Stimulated activated CD4-positive, alpha-beta T cell treated with anti-CD3 and anti-CD28 coated beads, Interleukin-4, amount 100 ng/mL, for 24 hours (primary cell): ENCODE data around the gene ACOT6.
"Not testable (repeated sequence)": the region's sequence is repeated elsewhere in the genome, so short reads cannot be mapped to it uniquely, and the experiment has no call there.

Source experiments
- DNase-seq: peaks from one replicate; pipeline ENCODE4 v3.0.0-alpha.2; 2020

The ACOT6 gene

GRCh38 chr14:73602994-73603393 lies 9.3 kb upstream of the ACOT6 start:
- DNase-seq = no peak

GRCh38 chr14:73606271-73606670 lies 6.0 kb upstream of the ACOT6 start:
- no peak for DNase-seq

DNA sequence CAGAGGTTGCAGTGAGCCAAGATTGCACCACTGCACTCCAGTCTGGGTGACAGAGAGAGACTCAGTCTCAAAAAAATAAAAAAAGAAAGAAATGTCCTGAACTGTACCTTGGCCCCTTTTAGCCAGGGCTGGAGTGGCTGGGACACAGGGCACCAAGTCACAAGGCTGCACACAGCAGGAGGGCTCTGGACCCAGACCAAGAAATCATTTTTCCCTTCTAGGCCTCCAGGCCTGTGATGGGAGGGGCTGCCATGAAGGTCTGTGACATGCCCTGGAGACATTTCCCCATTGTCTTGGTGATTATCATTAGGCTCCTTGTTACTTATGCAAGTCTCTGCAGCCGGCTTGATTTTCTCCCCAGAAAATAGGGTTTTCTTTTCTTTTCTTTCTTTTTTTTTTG lies 5.1 kb upstream of the ACOT6 start:
- no peak for DNase-seq

DNA sequence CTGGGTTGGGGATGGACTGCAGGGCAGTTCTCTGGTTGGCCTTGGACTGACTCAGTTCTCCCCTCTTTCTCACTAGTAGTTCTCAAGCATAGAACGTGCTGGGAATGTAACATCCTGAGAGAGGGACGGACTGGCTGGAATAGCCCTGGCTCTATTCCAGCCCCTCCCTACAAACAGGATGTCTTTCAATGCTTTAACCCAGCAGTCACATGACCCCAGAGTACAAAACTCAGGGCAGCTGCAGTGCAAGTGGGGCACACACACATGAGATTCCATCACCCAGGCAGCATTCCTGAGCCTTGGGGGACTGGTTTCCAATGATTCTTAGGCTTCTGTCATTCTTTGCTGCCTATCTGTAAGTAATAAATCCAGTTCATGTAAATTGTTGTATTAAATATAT lies 1.6 kb upstream of the ACOT6 start:
- DNase-seq = no peak

DNA sequence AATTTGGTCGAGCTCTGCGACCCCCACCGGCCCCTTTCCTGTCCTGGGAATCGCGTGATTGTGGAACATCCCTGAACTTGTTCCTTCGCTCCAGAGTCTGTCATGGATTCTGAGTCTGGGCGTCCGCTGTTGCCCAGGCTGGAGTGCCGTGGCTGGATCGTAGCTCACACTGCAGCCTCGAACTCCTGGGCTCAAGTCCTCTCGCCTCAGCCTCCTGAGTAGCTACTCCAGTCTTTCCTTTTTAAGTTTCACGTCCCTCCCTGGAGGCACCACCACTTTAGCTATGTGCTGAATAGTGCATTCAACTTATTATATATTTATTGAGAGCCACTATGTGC lies 698 bp downstream of the ACOT6 start:
- no peak for DNase-seq

DNA sequence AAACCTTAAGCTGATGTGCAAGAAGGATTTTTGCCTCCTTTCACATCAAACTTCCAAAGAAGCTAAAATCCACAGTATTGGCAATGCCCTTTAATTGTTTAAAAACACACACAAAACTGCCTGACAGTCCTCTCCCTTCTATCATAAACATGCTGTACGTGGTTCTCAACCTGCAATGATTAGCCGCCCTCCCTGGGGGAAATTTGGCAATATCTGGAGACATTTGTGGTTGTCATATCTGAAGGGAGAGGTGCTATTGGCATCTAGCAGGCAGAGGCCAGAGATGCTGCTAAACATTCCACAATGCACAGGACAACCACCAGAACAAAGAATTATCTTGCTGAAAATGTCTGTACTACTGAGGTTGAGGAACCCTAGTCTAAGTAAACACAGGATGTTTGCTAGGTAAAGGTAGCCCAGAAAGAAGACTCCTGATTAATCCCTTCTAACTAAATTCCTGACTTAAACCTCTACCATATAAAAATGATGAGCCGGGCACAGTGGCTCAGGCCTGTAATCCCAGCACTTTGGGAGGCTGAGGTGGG lies 1.2 kb downstream of the ACOT6 start:
- DNase-seq = no peak

DNA sequence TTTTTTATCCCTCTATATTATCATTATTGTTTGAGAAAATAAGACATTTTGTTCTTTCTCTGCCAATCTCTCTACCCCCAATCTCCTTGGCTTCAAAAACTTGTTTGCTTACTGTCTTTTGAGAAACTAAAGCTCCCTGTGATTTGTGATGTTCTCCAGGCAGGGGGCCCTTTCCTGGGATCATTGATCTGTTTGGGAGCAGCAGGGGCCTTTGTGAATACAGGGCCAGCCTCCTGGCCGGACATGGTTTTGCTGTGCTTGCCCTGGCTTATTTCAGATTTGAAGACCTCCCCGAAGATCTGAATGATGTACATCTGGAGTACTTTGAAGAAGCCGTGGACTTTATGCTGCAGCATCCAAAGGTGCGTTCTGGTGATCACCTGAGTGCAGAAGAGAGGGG lies 4.5 kb downstream of the ACOT6 start:
- no peak for DNase-seq

- DNase-seq = no peak
Observed at GRCh38 chr14:73619524-73619923, 7.2 kb downstream of the ACOT6 start.

DNA sequence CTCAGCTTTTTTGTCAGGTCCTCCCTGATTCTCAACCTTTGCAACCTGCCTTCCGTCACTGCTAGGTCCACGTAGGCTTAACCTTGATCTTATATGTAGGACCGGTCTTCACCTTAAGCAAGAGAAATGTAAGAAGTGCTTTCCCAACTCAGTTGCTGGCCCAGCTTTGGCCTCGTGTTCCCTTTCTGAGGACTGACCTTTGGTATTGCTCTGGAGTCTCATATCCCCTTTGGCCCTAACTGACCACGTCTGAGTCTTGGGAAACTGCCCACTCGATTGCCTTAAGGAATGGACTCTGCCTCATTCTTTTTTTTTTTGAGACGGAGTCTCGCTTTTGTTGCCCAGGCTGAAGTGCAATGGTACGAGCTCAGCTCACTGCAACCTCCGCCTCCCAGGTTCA lies 8.0 kb downstream of the ACOT6 start:
- no peak for DNase-seq

- DNase-seq = no peak
Observed at GRCh38 chr14:73623504-73624054, 11.3 kb downstream of the ACOT6 start.

- no peak for DNase-seq
Observed at GRCh38 chr14:73625706-73626105, 13.4 kb downstream of the ACOT6 start.

- no peak for DNase-seq
Observed at GRCh38 chr14:73627151-73627558, 14.8 kb downstream of the ACOT6 start.

- no peak for DNase-seq
Observed at GRCh38 chr14:73630009-73630780, 17.9 kb downstream of the ACOT6 start.

GRCh38 chr14:73633116-73634010 lies 21.0 kb downstream of the ACOT6 start:
- peak; percentile 71 for DNase-seq

DNA sequence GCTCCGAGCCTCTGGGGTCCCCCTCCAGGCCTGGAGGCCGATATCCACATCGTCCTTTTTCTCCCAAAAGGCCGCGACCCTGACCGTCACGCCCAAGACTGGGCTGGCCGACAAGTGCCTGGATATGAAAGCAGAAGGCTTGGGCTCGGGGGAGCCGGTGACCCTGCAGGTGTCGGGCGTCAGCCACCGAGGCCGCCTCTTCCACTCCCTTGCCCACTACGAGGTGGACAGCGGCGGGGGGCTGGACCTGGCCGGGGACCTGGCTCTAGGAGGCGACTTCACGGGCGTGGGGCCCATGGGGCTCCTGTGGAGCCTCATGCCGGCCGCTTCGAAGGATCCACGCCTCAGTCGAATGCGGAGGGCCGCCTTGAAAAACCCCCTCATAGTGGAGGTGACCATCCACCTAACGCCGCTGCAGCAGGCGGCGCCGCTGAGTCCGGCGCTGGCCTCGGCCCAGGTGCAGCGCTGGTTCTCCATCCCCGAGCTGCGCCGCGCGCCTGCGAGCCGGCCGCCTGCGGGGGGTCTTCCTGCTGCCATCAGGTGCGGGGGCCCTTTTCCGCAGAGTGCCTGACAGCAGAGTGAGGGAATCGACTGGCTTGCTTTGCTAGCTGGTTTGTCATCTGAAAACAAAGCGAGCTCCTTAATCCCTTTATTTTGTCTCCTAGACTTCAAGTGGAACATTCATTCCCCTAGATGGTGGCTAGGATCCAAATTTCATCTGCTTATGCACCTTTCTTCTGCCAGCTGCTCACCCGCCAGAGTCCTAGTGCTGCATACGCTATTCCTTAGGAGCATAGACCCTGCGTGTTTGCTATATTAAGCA lies 21.9 kb downstream of the ACOT6 start:
- DNase-seq = no peak

DNA sequence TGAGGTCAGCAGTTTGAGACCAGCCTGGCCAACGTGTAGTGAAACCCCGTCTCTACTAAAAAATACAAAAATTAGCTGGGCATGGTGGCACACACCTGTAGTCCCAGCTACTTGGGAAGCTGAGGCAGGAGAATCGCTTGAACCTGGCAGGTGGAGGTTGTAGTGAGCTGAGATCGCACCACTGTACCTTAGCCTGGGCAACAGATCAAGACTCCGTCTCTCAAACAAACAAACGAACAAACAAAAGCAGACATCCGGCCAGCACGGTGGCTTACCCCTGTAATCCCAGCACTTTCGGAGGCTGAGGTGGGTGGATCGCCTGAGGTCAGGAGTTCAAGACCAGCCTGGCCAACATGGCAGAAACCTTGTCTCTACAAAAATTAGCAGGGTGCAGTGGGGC lies 24.0 kb downstream of the ACOT6 start:
- DNase-seq = not testable (repeated sequence)

GRCh38 chr14:73637830-73638229 lies 25.5 kb downstream of the ACOT6 start:
- no peak for DNase-seq

DNA sequence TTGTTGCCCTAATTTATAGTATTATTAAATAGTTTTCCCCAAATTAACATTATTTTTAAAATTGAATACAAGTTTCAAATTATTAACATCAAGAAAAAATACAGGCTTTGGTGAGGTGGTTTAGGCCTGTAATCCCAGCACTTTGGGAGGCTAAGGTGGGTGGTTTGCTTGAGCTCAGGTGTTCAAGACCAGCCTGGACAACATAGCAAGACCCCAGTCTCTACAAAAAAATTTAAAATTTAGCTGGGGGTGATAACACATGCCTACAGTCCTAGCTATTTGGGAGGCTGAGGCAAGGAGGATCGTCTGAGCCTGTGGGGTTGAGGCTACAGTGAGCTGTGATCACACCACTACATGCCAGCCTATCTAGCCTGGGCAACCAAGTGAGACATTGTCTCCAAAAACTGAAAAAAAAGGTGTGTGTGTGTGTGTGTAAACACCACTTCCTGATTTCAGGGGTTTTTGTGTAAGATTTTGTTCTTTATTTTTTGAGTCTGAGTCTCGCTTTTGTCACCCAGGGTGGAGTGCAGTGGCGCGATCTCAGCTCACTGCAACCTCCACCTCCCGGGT lies 28.6 kb downstream of the ACOT6 start:
- no peak for DNase-seq

DNA sequence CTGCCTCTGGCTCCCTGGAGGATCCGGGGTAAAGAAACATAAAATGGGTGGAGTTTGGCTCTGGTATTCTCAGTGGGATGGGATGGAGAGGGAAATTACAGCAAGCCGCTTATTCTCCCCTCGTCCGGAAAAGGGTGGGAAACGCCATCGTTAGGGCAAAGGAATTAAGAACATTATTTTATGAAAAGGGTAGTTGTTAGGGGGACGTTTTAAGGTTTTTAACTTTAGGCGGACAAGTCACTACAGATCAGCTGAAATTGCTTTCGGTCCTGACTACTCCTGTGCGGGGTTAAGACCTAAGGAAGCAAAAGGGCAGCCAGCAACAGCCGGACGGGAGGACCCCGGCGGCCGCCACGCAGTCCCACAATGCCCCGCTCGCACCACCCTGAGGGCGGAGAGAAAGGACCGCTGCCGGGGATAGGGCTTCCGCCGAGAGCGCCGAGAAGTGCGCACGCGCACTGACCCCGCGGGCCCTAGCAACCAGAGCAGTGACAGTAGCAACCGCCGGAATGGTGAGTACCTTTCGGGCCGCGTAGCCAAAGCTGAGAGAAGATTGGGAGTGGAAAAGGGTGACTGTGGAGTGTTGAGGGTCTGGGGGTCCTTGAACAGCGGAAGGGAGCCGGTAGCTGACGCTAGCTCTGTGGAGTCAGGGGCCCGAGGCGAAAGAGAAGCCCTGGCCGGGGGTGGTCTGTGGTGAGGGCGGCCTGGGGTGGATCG lies 32.4 kb downstream of the ACOT6 start, which contains the start of gene DNAL1:
Gene DNAL1, plus strand, starts transcription at position 456 of the 717 bp plus-strand sequence. Its CDS starts 54 bp downstream, at position 510.
- DNase-seq = peak; percentile 92

DNA sequence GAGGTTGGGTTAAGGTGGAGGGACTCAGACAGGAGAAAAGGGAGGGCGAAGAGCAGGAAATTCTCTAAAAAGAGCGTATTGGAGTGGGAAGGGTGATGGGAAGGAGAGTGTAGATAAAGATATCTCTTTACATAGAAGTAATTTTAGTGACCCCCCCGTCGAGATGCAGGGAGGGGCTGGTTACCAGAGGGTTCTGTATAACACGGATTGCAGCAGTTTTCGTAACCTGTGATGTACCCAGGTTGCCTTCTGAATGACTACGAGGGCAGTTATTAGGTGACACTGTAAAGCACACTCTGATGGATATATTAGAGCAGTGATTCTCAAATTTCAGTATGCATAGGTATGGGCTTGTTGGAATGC lies 32.9 kb downstream of the ACOT6 start:
- DNase-seq = no peak

DNA sequence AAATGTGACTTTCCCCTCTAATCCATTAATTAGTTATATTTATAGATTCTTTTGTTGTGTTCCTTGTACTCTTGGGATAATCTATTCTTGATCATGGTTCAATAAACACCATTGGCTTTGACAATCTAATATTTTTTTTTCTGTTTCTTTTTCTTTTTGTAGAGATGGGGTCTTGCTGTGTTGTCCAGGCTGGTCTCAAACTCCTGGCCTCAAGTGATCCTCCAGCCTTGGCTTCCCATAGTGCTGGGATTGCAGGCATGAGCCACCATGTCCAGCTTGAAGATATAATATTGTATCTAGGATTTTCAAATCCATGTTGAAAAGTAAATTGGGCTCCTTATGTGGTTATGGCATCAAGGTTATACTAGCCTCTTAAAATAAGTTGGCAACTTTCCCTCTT lies 38.7 kb downstream of the ACOT6 start:
- DNase-seq = no peak

DNA sequence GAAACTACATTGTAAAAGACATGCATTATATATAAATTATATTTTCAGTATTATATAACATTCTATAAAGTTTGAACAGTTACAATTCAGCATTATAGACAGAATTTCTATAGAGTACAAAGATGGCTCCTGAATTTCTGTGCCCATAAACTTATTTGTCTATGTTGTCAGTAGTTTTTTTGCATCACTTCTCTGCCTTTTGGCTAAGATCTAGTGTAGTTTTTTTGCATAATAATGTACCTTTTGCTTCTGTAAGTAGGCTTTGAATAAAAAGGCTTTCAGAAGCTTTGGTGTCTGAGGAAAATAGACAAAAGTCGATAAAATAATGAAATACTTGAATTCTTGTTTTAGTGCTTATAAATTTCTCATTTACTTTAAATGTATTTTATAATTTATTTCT lies 43.5 kb downstream of the ACOT6 start:
- no peak for DNase-seq
